ENCODE data around the gene DDI2.

GRCh38 chr1:15584489-15585363 lies 32.5 kb upstream of the DDI2 start, which contains the start of gene AGMAT:
- TF ChIP-seq CTCF (IDR thresholded peaks at IDR 0.05) (peak in 1 of 3 donors; percentile 32), POLR2A (IDR thresholded peaks at IDR 0.05) (no peak), POLR2AphosphoS5 (IDR thresholded peaks at IDR 0.05) (no peak)

Data from breast epithelium (tissue), 3 donors.